COLO829 (cell line): ENCODE data around the gene FKBP1C.
"Not testable (repeated sequence)": the region's sequence is repeated elsewhere in the genome, so short reads cannot be mapped to it uniquely, and the experiment has no call there.

Experiments
- DNase-seq: peaks from one replicate; pipeline ENCODE4 v3.0.0; 2012; ENCODE audit warnings: low spot score

FKBP1C gene

DNA sequence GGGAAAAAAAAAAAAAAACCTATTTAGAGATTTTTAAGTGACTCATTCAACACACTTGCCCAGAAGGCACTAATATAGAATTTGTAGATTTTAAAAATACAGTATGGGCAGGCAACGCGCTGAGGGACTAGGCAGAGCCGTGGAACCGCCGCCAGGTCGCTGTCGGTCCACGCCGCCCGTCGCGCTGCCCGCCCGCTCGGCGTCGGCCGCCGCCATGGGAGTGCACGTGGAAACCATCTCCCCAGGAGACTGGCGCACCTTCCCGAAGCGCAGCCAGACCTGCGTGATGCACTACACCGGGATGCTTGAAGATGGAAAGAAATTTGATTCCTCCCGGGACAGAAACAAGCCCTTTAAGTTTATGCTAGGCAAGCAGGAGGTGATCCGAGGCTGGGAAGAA lies at the start of gene FKBP1C:
FKBP1C (plus strand) TSS at position 127 of the 400 bp plus-strand sequence.
- not testable (repeated sequence) for DNase-seq

DNA sequence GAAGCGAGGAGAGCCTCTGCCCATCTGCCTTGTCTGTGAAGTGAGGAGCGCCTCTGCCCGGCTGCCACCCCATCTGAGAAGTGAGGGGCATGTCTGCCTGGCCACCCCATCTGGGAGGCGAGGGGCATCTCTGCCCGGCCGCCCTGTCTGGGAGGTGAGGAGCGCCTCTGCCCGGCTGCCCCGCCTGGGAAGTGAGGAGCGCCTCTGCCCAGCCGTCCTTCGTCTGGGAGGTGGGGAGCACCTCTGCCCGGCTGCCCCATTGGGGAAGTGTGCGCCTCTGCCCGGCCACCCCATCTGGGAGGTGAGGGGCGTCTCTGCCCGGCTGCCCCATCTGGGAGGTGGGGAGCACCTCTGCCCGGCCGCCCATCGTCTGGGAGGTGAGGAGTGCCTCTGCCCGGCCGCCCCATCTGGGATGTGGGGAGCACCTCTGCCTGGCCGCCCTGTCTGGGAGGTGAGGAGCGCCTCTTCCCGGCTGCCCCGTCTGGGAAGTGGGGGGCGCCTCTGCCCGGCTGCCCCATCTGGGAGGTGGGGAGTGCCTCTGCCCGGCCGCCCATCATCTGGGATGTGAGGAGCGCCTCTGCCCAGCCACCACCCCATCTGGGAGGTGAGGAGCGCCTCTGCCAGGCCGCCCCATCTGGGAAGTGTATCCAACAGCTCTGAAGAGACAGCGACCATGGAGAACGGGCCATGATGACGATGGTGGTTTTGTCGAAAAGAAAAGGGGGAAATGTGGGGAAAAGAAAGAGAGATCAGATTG lies 47.0 kb upstream of the FKBP1C start:
- not testable (repeated sequence) for DNase-seq

DNA sequence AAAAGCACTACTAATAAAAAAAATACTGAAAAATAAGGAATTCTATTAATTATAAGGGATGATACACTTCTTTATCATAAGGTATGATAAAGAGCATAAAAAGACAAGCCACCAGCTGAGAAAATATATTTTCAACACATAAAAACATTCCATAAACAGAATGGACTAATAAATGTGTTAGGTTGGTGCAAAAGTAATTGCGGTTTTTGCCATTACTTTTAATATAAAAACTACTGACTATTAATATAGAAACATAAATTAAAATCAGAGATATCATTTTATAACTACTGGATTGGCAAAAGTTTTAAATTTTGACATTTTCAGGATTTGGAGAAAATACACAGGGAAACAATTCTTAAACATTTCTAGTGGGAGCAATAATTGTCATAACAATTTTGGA lies 37.1 kb upstream of the FKBP1C start:
- DNase-seq, result no peak

DNA sequence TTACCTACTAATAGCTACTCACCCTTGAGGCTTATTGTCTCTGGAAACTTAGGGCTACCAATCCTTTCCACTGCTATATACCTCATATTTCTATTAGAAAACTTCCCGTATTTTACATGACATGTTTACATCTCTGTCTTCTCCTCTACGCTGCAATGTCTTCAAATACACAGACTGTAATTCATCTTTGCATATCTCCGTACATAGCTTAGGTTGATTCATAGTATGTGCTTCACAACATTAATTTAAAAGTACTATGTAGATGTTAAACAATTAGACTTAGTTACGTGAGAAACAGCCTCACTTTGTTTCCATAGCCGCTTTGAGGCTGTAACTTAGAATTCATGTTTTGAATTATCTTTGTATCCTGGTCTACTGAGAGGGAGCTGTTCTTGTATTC lies 35.1 kb upstream of the FKBP1C start:
- DNase-seq, result no peak

DNA sequence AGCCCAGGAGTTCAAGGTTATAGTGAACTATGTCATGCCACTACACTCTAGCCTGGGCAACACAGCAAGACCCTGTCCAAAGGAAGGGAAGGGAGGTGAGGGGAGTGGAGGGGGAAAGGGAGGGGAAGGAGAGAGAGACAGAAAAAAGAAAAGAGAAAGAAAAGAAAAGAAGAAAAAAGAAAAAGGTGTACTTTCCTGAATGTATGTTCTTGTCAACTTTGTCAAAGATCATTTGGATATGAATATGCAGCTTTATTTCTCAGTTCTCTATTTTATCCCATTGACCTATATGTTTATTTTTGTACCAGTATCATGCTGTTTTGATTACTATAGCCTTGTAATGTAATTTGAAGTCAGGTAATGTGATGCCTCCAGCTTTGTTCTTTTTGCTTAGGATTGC lies 30.9 kb upstream of the FKBP1C start:
- no peak for DNase-seq

DNA sequence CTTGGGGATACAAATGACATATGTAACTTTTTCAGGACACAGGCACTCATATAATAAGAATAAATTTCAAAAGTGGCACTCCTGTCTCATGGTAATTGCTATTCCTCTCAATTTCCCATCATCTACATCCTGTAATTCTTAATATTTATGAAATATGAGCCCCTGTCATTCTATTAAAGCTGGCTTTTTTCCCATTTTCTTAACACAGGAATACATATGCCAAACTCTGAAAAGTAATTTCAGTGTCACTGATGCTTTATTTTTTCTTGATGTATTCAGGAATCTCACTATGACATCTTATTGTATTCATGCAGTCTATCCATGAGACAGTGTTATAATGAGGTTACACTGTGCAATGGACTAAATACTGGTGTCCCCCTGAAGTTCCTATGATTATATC lies 24.3 kb upstream of the FKBP1C start:
- no peak for DNase-seq

DNA sequence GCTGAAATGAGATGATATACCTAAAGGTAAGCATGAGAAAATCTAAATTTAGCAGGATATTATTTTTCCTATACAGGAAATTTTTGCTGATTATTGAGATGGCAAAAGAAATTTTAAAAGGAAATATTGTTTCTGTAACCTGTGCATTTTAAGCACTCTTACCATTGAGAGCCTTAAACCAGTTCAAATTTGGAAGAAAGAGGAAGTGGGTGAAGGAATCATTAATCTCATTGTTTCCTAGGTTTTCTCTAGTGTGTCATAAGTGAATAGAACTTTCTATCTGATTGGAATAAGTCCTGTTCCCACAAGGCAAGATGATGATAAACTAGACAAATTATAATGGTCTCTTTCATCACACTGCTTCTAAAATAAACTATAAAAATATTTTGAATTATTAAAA lies 22.4 kb upstream of the FKBP1C start:
- DNase-seq, result no peak

- DNase-seq, result no peak
These were observed 17.9 kb upstream of the FKBP1C start for GRCh38 chr6:63193324-63193723.

DNA sequence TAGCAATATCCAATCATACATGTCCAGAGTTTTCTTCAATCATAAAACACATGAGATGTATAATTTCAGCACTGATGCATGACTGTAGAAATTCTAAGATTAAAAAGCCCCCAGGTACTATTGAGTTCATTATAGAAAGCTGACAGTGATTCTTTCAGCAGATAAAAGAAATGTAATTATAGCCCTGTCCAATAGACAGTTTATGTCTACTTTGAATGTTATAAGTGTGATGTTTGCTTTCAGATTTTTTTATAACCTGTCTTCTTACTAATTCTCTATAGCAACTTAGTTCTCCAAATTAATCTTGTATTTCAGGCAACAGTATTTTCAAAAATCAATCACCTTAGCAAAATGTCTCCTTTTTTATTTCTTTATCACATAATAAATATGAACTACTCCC lies 13.5 kb upstream of the FKBP1C start:
- DNase-seq, result no peak

- no peak for DNase-seq
These were observed 2.1 kb downstream of the FKBP1C start for GRCh38 chr6:63213325-63213724.

GRCh38 chr6:63214816-63215215 lies 3.5 kb downstream of the FKBP1C start:
- no peak for DNase-seq

- DNase-seq, result no peak
These were observed 12.9 kb downstream of the FKBP1C start for GRCh38 chr6:63224179-63224578.

DNA sequence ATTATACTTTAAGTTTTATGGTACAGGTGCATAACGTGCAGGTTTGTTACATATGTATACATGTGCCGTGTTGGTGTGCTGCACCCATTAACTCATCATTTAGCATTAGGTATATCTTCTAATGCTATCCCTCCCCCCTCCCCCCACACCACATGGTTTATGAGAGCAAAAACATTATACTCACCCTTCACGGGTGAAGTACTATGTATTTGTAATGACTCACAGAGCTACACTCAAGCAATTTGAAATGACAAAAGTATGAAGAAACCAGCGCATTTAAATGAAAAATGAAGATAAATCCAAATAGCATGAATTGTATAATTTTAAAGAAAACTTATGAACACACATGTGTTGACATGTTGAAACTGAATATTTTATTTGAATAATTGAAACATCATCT lies 14.7 kb downstream of the FKBP1C start:
- DNase-seq, result not testable (repeated sequence)

DNA sequence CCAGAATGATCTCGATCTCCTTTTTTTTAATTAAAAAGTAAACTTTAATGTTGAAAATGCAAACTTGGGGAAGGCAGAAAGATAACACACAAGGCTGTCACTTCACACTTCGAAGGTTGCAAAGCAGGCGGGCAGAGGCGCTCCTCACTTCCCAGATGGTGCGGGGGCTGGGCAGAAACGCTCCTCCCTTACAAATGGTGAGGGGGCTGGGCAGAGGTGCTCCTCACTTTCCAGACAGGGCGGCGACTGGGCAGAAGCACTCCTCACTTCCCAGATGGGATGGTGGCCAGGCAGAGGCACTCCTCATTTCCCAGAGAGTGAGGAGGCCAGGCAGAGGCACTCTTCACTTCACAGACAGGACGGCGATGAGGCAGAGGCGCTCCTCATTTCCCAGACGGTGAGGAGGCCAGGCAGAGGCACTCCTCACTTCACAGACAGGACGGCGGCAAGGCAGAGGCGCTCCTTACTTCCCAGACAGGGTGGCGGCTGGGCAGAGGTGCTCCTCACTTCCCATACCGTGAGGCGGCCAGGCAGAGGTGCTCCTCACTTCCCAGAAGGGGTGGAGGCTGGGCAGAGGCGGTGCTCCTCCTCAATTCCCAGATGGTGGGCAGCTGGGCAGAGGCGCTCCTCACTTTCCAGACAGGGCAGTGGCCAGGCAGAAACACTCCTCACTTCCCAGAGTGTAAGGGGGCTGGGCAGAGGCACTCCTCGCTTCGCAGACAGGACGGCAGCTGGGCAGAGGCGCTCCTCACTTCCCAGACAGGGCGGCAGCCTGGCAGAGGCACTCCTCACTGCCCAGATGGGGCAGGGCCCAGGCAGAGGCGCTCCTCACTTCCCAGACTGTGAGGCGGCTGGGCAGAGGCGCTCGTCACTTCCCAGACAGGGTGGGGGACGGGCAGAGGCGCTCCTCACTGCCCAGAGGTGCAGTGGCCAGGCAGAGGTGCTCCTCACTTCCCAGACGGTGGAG lies 16.9 kb downstream of the FKBP1C start:
- not testable (repeated sequence) for DNase-seq

DNA sequence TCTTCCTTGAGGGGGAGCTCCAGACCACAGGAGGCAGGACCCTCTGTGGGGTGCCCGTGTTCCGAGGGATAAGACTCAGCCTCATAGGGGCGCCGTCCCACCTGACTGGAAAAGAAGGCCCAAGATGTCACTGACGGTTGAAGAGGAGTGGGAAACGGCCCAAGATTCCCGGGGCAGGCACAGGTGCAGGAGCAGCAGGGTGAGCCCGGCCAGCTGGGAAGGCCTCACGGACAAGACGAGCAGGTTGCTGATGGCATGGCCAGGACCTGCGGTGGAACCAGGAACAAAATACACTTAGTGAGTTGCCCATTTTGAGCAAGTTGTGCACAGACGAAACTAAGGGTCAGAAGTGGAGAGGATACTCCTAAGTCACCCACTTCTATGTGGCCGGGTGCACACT lies 18.8 kb downstream of the FKBP1C start:
- DNase-seq, result not testable (repeated sequence)

GRCh38 chr6:63230511-63230910 lies 19.2 kb downstream of the FKBP1C start:
- DNase-seq, result not testable (repeated sequence)

DNA sequence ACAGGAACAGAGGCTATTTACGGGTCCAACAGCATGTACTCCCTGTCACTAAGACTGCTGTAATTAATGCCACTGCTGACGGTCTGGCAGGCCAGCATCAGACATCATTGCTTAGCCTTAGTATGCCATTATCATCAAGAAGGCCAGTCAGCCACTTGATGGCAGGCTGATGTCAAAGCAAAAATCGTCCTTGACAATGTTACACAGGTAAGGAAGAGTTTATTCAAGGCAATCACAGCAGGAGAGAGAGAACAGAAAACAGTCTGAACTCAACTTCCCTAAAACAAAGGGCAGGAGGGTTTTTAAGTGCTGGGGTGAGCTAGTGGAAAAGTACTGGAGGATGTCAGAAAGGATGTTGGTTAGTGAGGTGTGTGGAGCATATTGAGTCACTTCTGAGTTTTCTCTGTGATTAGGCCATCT lies 25.1 kb downstream of the FKBP1C start:
- DNase-seq, result no peak

DNA sequence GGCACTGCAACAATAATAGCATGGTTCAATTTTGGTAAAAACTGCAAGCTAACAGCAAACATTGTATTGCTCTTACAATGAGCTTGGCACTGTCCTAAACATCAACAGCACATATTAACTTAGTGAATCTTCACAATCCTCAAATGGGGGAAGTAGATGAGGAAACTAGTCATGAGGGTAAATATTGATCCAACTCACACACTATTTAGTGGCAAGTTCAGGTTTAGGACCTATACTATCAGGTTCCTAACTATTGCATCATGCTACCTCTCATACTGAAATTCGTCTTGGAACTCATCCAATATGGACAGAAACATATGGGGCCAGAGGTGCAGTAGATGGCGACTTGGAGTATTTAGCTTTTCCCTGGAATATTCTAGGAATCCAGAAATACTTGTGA lies 34.2 kb downstream of the FKBP1C start:
- DNase-seq, result no peak

DNA sequence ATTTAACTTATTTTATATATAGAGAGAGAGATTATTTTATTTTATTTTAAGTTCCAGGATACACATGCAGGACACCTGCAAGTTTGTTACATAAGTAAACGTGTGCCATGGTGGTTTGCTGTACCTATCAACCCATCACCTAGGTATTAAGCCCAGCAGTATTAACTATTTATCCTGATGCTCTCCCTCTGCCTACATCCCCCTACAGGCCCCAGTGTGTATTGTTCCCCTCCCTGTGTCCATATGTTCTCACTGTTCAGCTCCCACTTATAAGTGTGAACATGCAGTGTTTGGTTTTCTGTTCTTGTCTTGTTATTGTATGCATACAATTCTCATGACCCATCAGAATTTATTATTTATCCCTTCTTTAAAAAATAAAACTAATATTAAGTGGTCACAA lies 34.6 kb downstream of the FKBP1C start:
- DNase-seq, result no peak

DNA sequence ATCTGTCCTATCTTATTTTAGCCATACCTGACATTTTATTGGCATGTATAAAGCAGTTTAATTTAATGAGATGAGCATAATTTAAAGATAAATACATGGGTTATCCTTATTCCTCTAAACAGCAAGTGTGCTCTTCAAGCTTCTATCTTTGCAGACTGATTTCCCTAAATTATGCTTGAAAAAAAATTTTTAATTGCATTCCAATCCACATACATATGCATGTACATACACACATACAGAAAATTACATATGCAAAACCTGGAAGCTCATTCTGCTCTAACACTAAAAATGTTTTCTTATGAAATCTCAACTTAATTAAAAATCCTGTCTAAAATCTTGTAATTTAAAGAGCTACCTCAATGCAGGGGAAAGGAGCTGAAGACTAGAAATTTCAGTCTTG lies 35.3 kb downstream of the FKBP1C start:
- DNase-seq, result no peak

- DNase-seq, result no peak
These were observed 38.7 kb downstream of the FKBP1C start for GRCh38 chr6:63249875-63250482.

- DNase-seq, result no peak
These were observed 47.9 kb downstream of the FKBP1C start for GRCh38 chr6:63259153-63259552.

- no peak for DNase-seq
These were observed 50.6 kb downstream of the FKBP1C start for GRCh38 chr6:63261820-63262219.
